HCT116 (cell line): ENCODE data around the gene EIF3A. TPM values are rescaled to one million over a fixed set of nuclear protein-coding genes. Genes with fewer than 3 reads are reported as not detected.

Source experiments
- ATAC-seq: fragments of 200-7000 bp; cut with Tn5 transposase; 2 replicates; pipeline ENCODE4 v1.9.1; 2020; ENCODE audit warnings: mild to moderate bottlenecking, moderate library complexity
- BruUV-seq: library from RNA; stranded (reverse); fragments of 400-500 nt; replicated peaks from 2 replicates; lab custom pipeline; 2021; lab: Mats Ljungman, UMichigan
- CTCF ChIA-PET: fragments of 300-600 bp; sonication (Branson Sonifier 250); formaldehyde crosslinking; loops from one replicate; lab custom pipeline; 2021; ENCODE audit warnings: antibody characterized with exemption; lab: Charles Lee
- POLR2A ChIA-PET: fragments of 300-600, 350-600 bp; sonication (Branson Sonifier 250); formaldehyde crosslinking; loops from one replicate; lab custom pipeline; 2021; ENCODE audit warnings: antibody characterized with exemption; lab: Charles Lee
- RAD21 ChIA-PET, 2 experiments: fragments of 300-600 bp; sonication (Branson Sonifier 250); formaldehyde crosslinking; loops; one replicate each; lab custom pipeline; 2023; ENCODE audit warnings: low total read pairs in 2 of 2; ENCODE audit not compliant: uncharacterized antibody in 2 of 2, unreplicated experiment in 2 of 2, low non-redundant PET in 1 of 2; lab: Charles Lee
- DNase-seq: peaks from one replicate; pipeline ENCODE4 v3.0.0-alpha.2; 2010; ENCODE audit warnings: low read depth, low spot score
- H2AFZ ChIP-seq: fragments of 200-600 bp; shearing (Covaris generic), sonication (generic); 2 replicates; pipeline ENCODE4 v1.6.1; 2017; ENCODE audit warnings: low read depth, mixed run types, mixed read lengths, antibody characterized with exemption, low read length; ENCODE audit not compliant: poor library complexity, severe bottlenecking
- H3K27ac ChIP-seq: 2 replicates; pipeline ENCODE4 v1.5.1; 2012; ENCODE audit warnings: low read depth, low read length
- H3K27me3 ChIP-seq: fragments of 200-600 bp; sonication (generic); 2 replicates; pipeline ENCODE4 v1.6.1; 2016; ENCODE audit warnings: mixed run types, low read length, mixed read lengths; ENCODE audit not compliant: insufficient read depth
- H3K36me3 ChIP-seq, 2 experiments: fragments of 200-500 bp in 1 of 2; fragments of 200-600 bp in 1 of 2; sonication (Bioruptor generic) in 1 of 2; sonication (generic) in 1 of 2; 2 replicates each; pipeline versions ENCODE4 v1.5.1 to v1.6.1; 2014 to 2016; ENCODE audit warnings: low read length in 2 of 2, inconsistent platforms in 1 of 2, mixed read lengths in 1 of 2, mixed run types in 1 of 2; ENCODE audit not compliant: insufficient read depth in 2 of 2, control insufficient read depth in 1 of 2
- H3K4me1 ChIP-seq, 2 experiments: fragments of 200-600 bp in 1 of 2; sonication (generic) in 1 of 2; 2 replicates each; pipeline versions ENCODE4 v1.5.1 to v1.6.1; 2012 to 2017; ENCODE audit warnings: low read length in 2 of 2, inconsistent platforms in 1 of 2, mild to moderate bottlenecking in 1 of 2, mixed read lengths in 1 of 2, mixed run types in 1 of 2, moderate library complexity in 1 of 2; ENCODE audit not compliant: insufficient read depth in 2 of 2, control insufficient read depth in 1 of 2
- H3K4me2 ChIP-seq: fragments of 200-600 bp; sonication (generic); 2 replicates; pipeline ENCODE4 v1.6.1; 2017; ENCODE audit warnings: mixed run types, low read length, mixed read lengths
- H3K4me3 ChIP-seq, 2 experiments: fragments of 200-600 bp in 1 of 2; sonication (generic) in 1 of 2; replicated peaks in 1 of 2; 2 replicates each; pipeline ENCODE4 v1.5.1; 2011 to 2016; ENCODE audit warnings: low read length in 2 of 2, control low read depth in 1 of 2, low read depth in 1 of 2, mild to moderate bottlenecking in 1 of 2, mixed read lengths in 1 of 2, mixed run types in 1 of 2
- H3K79me2 ChIP-seq: fragments of 200-600 bp; sonication (generic); 2 replicates; pipeline ENCODE4 v1.6.1; 2017; ENCODE audit warnings: mild to moderate bottlenecking, mixed run types, low read length, moderate library complexity, mixed read lengths; ENCODE audit not compliant: insufficient read depth
- H3K9ac ChIP-seq: fragments of 200-600 bp; sonication (generic); 2 replicates; pipeline ENCODE4 v1.6.1; 2016; ENCODE audit warnings: low read length, mixed read lengths
- H3K9me2 ChIP-seq: fragments of 200-600 bp; sonication (generic), shearing (Covaris generic); 2 replicates; pipeline ENCODE4 v1.6.1; 2017; ENCODE audit warnings: mixed run types, mild to moderate bottlenecking, moderate library complexity; ENCODE audit not compliant: insufficient read depth
- H3K9me3 ChIP-seq, 2 experiments: fragments of 200-500 bp in 1 of 2; fragments of 200-600 bp in 1 of 2; sonication (Bioruptor generic) in 1 of 2; sonication (generic) in 1 of 2; 2 replicates each; pipeline ENCODE4 v1.6.1; 2014 to 2017; ENCODE audit warnings: low read length in 2 of 2, mixed read lengths in 2 of 2, inconsistent platforms in 1 of 2, low read depth in 1 of 2, mild to moderate bottlenecking in 1 of 2, mixed run types in 1 of 2, moderate library complexity in 1 of 2; ENCODE audit not compliant: control insufficient read depth in 1 of 2, insufficient read depth in 1 of 2
- H4K20me1 ChIP-seq: fragments of 200-600 bp; sonication (generic), shearing (Covaris generic); 2 replicates; pipeline ENCODE4 v1.6.1; 2017; ENCODE audit warnings: mixed run types, mild to moderate bottlenecking, moderate library complexity; ENCODE audit not compliant: insufficient read depth
- ATF3 ChIP-seq: IDR thresholded peaks from 2 replicates; pipeline ENCODE4 v1.6.1; 2012
- CBX3 ChIP-seq: IDR thresholded peaks from 2 replicates; pipeline ENCODE4 v1.6.1; 2012; ENCODE audit warnings: low read depth
- CEBPB ChIP-seq: IDR thresholded peaks from 2 replicates; pipeline ENCODE4 v1.6.1; 2012; ENCODE audit warnings: low read depth
- EGR1 ChIP-seq: IDR thresholded peaks from 2 replicates; pipeline ENCODE4 v1.6.1; 2012; ENCODE audit warnings: low read depth
- ELF1 ChIP-seq: IDR thresholded peaks from 2 replicates; pipeline ENCODE4 v1.6.1; 2012; ENCODE audit warnings: low read depth, borderline replicate concordance
- EZH2 ChIP-seq: fragments of 200-600 bp; sonication (generic); IDR thresholded peaks from 2 replicates; pipeline ENCODE4 v1.6.1; 2017; ENCODE audit warnings: antibody characterized with exemption, mixed run types
- EZH2phosphoT487 ChIP-seq: fragments of 200-600 bp; IDR thresholded peaks from 2 replicates; pipeline ENCODE4 v1.6.1; 2018; ENCODE audit warnings: antibody characterized with exemption, borderline replicate concordance
- MAX ChIP-seq: IDR thresholded peaks from 2 replicates; pipeline ENCODE4 v1.6.1; 2012
- POLR2A ChIP-seq: IDR thresholded peaks from 2 replicates; pipeline ENCODE4 v1.7.0; 2011; ENCODE audit warnings: borderline replicate concordance; ENCODE audit not compliant: insufficient read depth, insufficient read length; ENCODE audit errors: extremely low read depth
- POLR2AphosphoS5 ChIP-seq: IDR thresholded peaks from 2 replicates; pipeline ENCODE4 v1.6.1; 2011; ENCODE audit warnings: mild to moderate bottlenecking, low read depth, low read length, moderate library complexity
- REST ChIP-seq: IDR thresholded peaks from 2 replicates; pipeline ENCODE4 v1.6.1; 2012; ENCODE audit warnings: low read depth
- SIN3A ChIP-seq: IDR thresholded peaks from 2 replicates; pipeline ENCODE4 v1.6.1; 2012; ENCODE audit warnings: low read depth
- SP1 ChIP-seq: IDR thresholded peaks from 2 replicates; pipeline ENCODE4 v1.6.1; 2012; ENCODE audit warnings: low read depth
- SRF ChIP-seq: IDR thresholded peaks from 2 replicates; pipeline ENCODE4 v1.6.1; 2012; ENCODE audit warnings: low read depth
- TCF7L2 ChIP-seq: IDR thresholded peaks from 2 replicates; pipeline ENCODE4 v1.7.0; 2011; ENCODE audit warnings: borderline replicate concordance, inconsistent platforms; ENCODE audit not compliant: insufficient read depth, insufficient read length; ENCODE audit errors: extremely low read depth
- YY1 ChIP-seq: IDR thresholded peaks from 2 replicates; pipeline ENCODE4 v1.6.1; 2011; ENCODE audit warnings: low read length, low read depth, moderate library complexity, mild to moderate bottlenecking; ENCODE audit not compliant: insufficient replicate concordance; ENCODE audit errors: extremely low read depth
- ZBTB33 ChIP-seq: IDR thresholded peaks from 2 replicates; pipeline ENCODE4 v1.6.1; 2011; ENCODE audit warnings: mild to moderate bottlenecking, low read length, moderate library complexity; ENCODE audit not compliant: insufficient replicate concordance; ENCODE audit errors: extremely low read depth
- ZFX ChIP-seq: fragments of 450-650 bp; IDR thresholded peaks from 2 replicates; pipeline ENCODE4 v1.6.1; 2017
- ZNF274 ChIP-seq: fragments of 200-500 bp; sonication (Bioruptor generic); IDR thresholded peaks from 2 replicates; pipeline ENCODE4 v1.6.1; 2014; ENCODE audit warnings: mild to moderate bottlenecking, low read depth, low read length, inconsistent platforms
- intact Hi-C: fragments of 100-400 bp; cut with micrococcal nuclease; formaldehyde crosslinking; loops from 2 replicates; pipeline ENCODE4 v1.10.0; 2022
- total RNA-seq: library from RNA; stranded (reverse); gene quantifications from one replicate; pipeline ENCODE4 v1.2.1, GENCODE V29; 2021; ENCODE audit not compliant: unreplicated experiment

Gene EIF3A
- total RNA-seq, 1 experiment from 2014 or later = 271 TPM

GRCh38 chr10:119026301-119027110 lies 54.1 kb downstream of the EIF3A start:
- H3K4me2 ChIP-seq = no peak overlapping the region
- H3K9me3 ChIP-seq = no peaks in the 10 kb centered on the region
- no peak overlapping the region for H3K27ac ChIP-seq
- no peak overlapping the region for H3K4me3 ChIP-seq
- ChIA-PET RAD21 (no interaction called here), CTCF (no interaction called here), POLR2A (no interaction called here)
- ATAC-seq = no peak
- no peaks in the 10 kb centered on the region for H3K79me2 ChIP-seq
- BruUV-seq = no TSS peak
- intact Hi-C loops = no loop called here
- H3K9me2 ChIP-seq = no peaks in the 10 kb centered on the region
- H3K27me3 ChIP-seq = no peaks in the 10 kb centered on the region
- peaks cover 0 to under 1% of the 10 kb centered on the region in 2 experiments; a peak in 1 of 4 replicates for H3K36me3 ChIP-seq
- H3K4me1 ChIP-seq = peaks cover 32 to 63% of the 10 kb centered on the region in 2 experiments
- no peak overlapping the region for H2AFZ ChIP-seq
- no peak overlapping the region for H3K9ac ChIP-seq
- TF ChIP-seq MAX = no peak
- no peak for TF ChIP-seq ZNF274
- TF ChIP-seq YY1 = no peak
- TF ChIP-seq EGR1 = no peak
- no peak for TF ChIP-seq CEBPB
- no peak for TF ChIP-seq TCF7L2
- TF ChIP-seq SP1 = no peak
- no peak for TF ChIP-seq SIN3A
- TF ChIP-seq POLR2AphosphoS5 = no peak
- TF ChIP-seq EZH2 = no peak
- TF ChIP-seq ZFX = no peak; the same call in 1 of the 2 replicates
- no peak for TF ChIP-seq POLR2A
- no peak for TF ChIP-seq EZH2phosphoT487
- no peak for TF ChIP-seq ZBTB33
- TF ChIP-seq SRF = no peak
- TF ChIP-seq ELF1 = no peak
- TF ChIP-seq ATF3 = no peak
- TF ChIP-seq REST = no peak
- TF ChIP-seq CBX3 = no peak
- no peak for DNase-seq
- H4K20me1 ChIP-seq = peaks cover 9% of the 10 kb centered on the region; the same call in 1 of the 2 replicates
